Activated T-cell treated with anti-CD3 and anti-CD28 coated beads, Interleukin-2, amount 50 U/mL, for 4 hours (primary cell): ENCODE data around the gene HADHA. TPM values are rescaled to one million over a fixed set of nuclear protein-coding genes. Genes with fewer than 3 reads are reported as not detected.

ENCODE experiments used
- total RNA-seq, 3 donors: library from RNA; stranded (reverse); gene quantifications; one replicate each; pipeline ENCODE4 v1.2.1, GENCODE V29; 2021

The HADHA gene
- total RNA-seq, 3 donors from 2014 or later = 85.9 to 94.9 (median 87.7) TPM

Other genes with a start within 250 kb of the HADHA start
- 100 to 1,000 TPM; 135 to 155 (median 146) TPM for gene RAB10, start 210.5 kb downstream of the HADHA start, total RNA-seq
- gene GAREM2, start 71.5 kb downstream of the HADHA start, total RNA-seq = 1 to 10 TPM; 2.4 to 4.1 (median 3.2) TPM
- 10 to 100 TPM; 53.8 to 59.9 (median 55.2) TPM for gene HADHB, start 307 bp upstream of the HADHA start, total RNA-seq
- 10 to 100 TPM; 73.5 to 76.2 (median 76.0) TPM for gene SELENOI, start 101.5 kb upstream of the HADHA start, total RNA-seq
- gene ADGRF3, start 102.2 kb upstream of the HADHA start, total RNA-seq = 1 to 10 TPM; 1.9 to 2.8 (median 2.0) TPM
- not detected for gene DRC1, start 157.3 kb upstream of the HADHA start, total RNA-seq
- under 1 TPM; 0.10 to 0.60 (median 0.18) TPM for gene OTOF, start 233.5 kb upstream of the HADHA start, total RNA-seq